Anterior cingulate cortex (tissue), 58 donors: ENCODE measurements around the gene NCF2.
"Not testable (repeated sequence)": the region's sequence is repeated elsewhere in the genome, so short reads cannot be mapped to it uniquely, and the experiment has no call there.

ENCODE experiments used
- DNase-seq, 58 donors: peaks; one replicate each; lab custom pipeline; 2025; lab: John Stamatoyannopoulos, UW

The NCF2 gene, protein sequence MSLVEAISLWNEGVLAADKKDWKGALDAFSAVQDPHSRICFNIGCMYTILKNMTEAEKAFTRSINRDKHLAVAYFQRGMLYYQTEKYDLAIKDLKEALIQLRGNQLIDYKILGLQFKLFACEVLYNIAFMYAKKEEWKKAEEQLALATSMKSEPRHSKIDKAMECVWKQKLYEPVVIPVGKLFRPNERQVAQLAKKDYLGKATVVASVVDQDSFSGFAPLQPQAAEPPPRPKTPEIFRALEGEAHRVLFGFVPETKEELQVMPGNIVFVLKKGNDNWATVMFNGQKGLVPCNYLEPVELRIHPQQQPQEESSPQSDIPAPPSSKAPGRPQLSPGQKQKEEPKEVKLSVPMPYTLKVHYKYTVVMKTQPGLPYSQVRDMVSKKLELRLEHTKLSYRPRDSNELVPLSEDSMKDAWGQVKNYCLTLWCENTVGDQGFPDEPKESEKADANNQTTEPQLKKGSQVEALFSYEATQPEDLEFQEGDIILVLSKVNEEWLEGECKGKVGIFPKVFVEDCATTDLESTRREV

DNA sequence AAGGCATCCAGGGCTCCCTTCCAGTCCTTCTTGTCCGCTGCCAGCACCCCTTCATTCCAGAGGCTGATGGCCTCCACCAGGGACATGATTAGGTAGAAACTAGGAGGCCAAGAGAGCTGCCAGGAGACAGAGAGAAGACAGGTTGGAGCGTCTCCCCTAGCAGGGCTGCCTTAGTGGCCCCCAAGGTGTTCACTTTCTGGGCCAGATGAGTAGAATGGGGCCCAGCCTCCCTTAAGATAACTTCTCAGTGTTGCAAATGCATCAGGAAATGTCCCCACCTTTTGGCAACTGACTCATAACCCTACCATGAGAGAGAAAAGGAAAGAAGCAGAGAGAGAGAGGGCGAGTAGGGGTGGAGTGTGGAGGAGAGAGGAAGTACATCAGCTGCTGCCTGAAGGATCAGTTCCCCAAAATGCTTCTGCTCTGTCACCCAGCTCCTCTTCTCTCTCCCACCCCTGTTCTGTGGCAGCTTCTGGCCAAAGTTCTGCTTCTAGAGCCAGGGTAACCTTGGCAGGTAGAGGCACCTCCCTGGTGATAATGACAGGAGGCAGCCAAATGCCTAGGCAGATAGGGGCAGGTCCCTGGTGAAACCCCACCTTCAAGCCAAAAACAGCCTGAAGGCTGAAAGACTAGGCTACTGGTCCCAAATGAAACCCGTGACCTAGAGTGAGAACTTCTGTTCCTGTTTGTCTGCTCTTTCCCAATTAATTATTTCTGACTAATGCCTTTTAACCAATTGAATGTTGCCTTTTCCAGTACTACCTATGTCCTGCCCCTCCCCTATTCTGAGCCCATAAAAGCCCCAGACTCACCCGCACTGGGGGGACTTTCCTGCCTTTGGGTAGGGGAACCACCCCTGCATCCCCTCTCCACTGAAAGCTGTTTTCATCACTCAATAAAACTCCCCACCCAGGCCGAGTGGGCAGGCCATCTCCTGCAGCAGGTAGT is at the start of gene NCF2:
NCF2 (minus strand) TSS at position 216 of the 948 bp plus-strand sequence; CDS start at position 86, 130 bp downstream.
- DNase-seq = peak in 5 of 58 donors; percentile 15 to 28 (median 19)

DNA sequence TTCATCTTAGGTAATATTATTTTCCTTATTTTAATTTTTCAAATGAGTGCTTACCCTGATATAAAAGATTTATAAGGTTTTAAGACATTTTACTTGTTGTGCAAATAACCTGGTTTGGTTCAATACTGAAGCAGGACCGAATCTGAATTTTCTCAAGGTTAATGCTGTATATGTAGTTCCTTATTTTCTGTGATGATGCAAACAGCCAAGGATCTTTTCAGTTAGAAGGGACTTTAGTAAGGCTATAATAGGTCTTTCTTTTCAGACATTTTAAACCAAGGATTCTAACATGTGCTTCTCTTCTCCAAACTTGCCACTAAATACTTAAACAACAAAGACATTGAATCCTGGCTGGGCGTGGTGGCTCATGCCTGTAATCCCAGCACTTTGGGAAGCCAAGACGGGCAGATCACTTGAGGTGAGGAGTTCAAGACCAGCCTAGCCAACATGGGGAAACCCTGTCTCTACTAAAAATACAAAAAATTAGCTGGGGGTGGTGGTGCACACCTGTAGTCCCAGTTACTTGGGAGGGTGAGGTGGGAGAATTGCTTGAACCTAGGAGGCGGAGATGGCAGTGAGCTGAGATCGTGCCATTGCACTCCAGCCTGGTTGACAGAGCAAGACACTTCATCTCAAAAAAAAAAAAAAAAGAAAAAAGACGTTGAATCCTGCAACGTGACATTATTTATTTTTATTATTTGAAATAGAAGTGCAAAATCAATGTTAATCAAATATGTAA is 48.6 kb upstream of the NCF2 start:
- DNase-seq = no peak

DNA sequence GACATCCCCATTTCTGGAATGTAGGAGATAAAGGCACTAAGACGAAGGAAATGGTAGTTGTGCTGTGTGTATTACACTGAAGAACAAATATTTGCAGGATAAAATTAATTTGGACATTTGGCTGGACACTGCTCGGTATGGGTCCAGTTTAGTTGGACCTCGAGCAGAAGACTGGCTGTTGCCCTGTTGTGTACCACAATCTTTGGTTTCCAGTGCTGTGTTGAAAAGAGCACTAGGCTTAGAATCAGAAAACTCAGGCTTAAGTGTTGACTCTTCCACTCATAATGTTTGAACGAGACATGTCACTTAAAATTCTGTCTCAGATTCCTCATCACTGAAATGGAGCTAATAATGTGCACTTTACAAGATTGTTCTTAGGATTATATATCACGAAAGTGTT is 46.5 kb upstream of the NCF2 start:
- no peak for DNase-seq

- no peak for DNase-seq
Measured at GRCh38 chr1:183636334-183636682, 46.0 kb upstream of the NCF2 start.

- DNase-seq = peak; percentile 79 to 100 (median 97)
Measured at GRCh38 chr1:183635606-183636333, 45.5 kb upstream of the NCF2 start, which contains the start of gene ARPC5. Gene ARPC5, minus strand, starts transcription at chr1:183635783. Its CDS starts 124 bp downstream, at chr1:183635659.

DNA sequence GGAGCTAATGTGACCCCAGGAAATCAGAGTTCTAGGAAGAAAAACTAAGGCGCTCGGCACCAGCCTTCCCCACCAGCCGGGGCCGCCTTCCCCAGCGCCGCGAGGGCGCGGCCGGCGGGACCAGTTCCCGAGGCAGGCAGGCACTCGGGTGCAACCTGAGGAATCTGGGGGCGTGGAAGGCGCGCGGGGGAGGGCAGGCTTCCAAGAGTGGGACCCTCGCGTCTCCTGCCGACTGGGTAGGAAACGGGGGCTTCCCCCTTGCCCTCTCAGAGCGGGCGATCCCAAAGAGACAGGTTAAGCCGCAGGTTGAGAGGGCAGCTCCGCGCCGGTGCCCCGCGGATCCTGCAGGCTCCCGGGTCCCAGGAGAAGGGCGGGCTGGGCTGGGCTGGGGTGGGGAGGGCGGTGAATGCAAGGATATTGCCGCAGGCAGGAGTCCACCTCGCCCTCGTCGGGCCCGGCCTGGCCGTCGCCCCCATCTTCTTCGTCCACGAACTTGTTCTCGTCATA is 44.9 kb upstream of the NCF2 start:
- peak in 13 of 58 donors; percentile 34 to 68 (median 58) for DNase-seq

DNA sequence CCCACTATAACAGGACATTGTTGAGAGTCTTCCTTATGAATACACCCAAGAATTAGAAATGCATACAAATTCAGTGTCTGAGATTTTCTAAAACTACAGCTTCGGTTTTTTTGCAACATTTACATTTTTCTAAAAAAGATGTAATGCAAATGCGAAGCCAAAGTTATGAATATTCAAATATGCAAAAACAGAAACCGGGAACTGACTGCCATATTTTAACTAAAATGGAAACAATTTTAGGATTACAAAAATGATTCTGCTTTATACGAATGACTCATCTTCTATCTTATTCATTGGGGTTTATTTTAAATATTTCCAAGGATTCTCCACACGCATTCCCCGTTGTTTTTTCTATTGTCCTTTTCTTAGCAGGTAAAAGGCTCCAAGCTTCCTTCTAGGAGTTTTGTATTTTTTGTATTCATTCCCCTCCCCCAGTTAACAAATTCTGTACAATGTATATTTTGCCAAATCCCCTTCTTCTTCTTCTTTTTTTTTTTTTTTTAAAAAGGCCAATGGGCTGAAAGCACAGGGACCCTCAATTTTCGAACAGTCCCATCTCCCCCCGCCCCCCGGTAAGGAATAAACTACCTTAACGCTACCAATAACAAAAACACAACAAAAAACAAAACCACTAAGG is 44.3 kb upstream of the NCF2 start:
- DNase-seq = no peak

- DNase-seq = peak in 3 of 58 donors; percentile 21 to 58 (median 57)
Measured at GRCh38 chr1:183633676-183634343, 43.6 kb upstream of the NCF2 start.

- no peak for DNase-seq
Measured at GRCh38 chr1:183632964-183633363, 42.7 kb upstream of the NCF2 start.

- no peak for DNase-seq
Measured at GRCh38 chr1:183632114-183632513, 41.9 kb upstream of the NCF2 start.

- DNase-seq = peak in 6 of 58 donors; percentile 7 to 40 (median 18)
Measured at GRCh38 chr1:183630748-183631147, 40.5 kb upstream of the NCF2 start.

- DNase-seq = no peak
Measured at GRCh38 chr1:183628537-183628936, 38.3 kb upstream of the NCF2 start.

DNA sequence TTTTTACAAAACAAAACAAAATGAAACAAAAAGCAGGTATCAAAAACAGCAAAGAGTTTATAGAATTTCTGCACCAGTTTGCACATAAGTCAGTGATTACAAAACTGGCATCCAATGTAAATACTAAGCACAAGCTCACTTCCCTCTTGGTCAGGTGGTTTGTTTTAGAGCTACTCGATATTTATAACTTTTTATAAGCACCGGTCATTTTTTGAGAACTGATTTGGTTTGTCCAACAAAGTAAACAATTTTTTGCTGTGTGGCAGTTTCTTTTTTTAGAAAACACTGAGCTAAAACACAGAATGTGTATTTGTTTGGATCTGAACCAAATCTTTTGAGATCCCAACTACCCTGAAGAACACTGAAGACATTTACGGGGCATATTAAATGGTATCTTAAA is 36.0 kb upstream of the NCF2 start:
- not testable (repeated sequence) for DNase-seq

DNA sequence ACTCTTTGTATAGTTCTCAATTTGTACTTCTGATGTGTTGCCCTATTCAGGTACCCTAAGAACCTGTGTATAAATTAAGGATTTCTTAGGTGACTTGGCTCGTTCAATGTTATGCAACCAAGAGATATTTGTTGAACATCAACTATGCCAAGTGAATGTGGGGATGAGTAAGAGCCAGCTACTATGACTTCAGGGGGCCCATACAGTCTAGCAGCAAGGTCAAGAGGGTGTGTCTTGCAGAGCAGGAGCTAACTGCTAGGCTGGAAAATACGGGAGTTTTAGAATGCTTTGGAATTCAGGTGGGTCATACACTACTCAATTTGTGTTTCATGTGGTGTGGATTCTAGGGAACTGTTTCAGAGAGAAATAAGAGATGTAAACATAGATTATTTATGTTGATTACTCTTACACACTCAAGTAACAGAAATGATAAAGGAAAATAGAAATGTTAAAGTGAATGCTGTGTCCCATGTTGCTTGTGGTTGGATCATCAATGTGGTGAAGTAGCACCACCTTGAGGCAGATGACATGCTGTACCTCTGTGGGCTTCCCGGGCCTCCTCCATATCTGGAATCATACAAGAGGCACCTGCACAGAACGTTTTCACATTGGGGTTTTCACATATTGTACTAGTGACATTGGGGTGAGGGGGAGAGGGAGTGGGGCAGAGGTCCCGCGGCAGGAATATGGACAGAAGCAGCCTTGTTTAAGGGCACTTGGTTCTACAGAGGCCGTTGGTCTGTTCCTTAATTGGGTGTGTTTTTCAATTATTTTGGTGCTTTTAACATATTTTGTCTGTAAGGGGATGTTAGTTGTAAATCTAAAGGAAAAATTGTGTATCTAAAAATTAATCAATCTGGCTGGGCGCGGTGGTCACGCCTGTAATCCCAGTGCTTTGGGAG is 32.9 kb upstream of the NCF2 start:
- DNase-seq = peak in 31 of 58 donors; percentile 6 to 65 (median 34)

- DNase-seq = no peak
Measured at GRCh38 chr1:183622013-183622412, 31.8 kb upstream of the NCF2 start.

DNA sequence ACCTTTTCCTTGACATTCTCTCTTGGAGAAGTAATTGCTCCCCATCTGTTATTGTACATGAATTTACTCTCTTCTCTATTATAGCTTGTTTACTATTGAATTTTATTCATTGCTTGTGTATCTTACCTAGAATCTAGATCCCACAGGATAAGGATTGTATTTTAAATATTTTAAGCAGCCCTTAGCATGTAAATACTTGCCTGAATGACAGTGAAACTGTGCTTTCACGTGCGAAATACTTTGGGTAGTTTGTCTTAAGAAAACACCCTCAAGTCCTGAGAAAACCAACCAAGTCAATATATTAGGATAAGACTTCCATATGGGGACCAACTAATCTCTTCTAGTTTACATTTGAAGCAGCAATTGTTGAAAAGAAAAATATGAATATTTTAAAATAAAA is 30.1 kb upstream of the NCF2 start:
- no peak for DNase-seq

DNA sequence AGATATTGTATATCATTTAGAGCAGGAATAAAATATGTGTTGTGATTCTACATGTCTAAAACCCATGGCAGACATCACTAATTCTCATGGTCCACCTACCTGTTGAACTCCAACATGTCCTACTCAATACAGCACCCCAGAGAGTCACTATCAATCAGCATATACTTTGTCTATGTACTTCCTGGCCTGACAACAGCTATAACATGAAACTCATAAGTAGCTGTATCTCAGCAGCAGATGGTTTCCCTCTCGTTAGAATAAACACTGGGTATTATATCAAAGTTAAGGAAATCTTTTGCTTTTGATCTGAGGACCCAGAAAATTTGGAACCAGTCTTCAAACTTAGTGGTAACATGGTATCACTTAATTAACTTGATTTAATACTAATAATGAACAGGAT is 29.5 kb upstream of the NCF2 start:
- no peak for DNase-seq
